Endometrial microvascular endothelial cells (primary cell): ENCODE results near the gene FAM114A2. TPM values are rescaled to one million over a fixed set of nuclear protein-coding genes. Genes with fewer than 3 reads are reported as not detected.

Experiments
- in situ Hi-C: cut with HindIII; loops from 2 replicates; pipeline ENCODE4 v1.10.0; 2017; ENCODE audit warnings: low sequenced_read_pairs, low pct_unique_long_range_greater_than_20kb; ENCODE audit errors: inconsistent ontology term
- total RNA-seq: library from RNA; depleted of rRNA; stranded (reverse); fragments of >200 nt; gene quantifications from one replicate; pipeline ENCODE4 v1.2.3, GENCODE V29; 2015; ENCODE audit errors: inconsistent ontology term

Gene FAM114A2
- total RNA-seq, 1 donor from 2014 or later: 11.9 TPM

DNA sequence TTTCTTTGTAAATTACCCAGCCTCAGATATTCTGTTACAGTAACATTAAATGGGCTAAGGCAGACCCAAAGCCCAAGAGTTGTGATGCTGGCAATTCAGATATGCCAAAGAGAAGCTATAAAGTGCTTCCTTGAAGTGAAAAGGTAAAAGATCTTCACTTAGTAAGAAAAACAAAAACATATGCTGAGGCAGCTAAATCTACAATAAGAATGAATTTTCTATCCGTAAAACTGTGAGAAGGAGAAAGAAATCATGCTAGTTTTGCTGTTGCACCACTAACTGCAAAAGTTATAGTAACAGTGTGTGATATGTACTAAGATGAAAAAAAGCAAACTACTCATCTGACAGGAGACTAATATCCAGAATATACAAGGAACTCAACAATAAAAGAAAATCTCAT lies 39.9 kb downstream of the FAM114A2 start:
- in situ Hi-C loops: no loop called here

DNA sequence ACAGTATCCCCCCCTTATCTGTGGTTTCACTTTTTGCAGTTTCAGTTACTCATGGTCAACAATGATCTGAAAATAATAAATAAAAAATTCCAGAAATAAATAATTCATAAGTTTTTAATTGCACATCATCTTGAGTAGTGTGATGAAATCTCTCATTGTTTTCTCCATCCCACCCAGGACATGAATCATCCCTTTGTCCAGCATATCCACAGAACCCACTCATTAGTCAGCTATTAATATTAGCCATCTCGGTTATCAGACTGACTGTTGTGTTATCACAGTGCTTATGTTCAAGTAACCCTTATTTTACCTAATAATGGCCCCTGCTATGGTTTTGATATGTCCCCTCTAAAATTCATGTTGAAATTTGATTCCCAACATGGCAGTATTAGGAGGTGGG lies 40.7 kb downstream of the FAM114A2 start:
- in situ Hi-C loops: no loop called here

- in situ Hi-C loops: no loop called here
These were observed 47.5 kb downstream of the FAM114A2 start for GRCh38 chr5:153991168-153991567.

GRCh38 chr5:153988510-153988909 lies 50.2 kb downstream of the FAM114A2 start:
- in situ Hi-C loops: no loop called here

DNA sequence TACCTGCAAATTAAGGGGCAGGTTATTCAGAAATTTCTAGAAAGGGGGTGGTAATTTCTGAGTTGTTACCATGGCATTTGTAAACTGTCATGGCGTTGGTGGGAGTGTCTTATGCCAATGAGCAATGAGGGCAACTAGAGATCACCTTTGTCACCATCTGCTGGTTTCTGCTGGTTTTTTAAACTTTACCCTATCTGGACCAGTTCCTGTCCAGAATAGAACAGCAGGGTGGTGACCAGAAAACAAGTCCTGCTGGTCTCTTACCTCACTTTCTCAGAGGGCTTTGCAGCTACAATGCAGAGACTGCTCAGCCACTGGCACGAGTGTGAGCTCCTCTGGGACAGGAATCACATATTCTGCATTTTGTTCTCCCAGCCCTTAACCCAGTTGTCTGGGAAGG lies 51.4 kb downstream of the FAM114A2 start:
- in situ Hi-C loops: no loop called here

DNA sequence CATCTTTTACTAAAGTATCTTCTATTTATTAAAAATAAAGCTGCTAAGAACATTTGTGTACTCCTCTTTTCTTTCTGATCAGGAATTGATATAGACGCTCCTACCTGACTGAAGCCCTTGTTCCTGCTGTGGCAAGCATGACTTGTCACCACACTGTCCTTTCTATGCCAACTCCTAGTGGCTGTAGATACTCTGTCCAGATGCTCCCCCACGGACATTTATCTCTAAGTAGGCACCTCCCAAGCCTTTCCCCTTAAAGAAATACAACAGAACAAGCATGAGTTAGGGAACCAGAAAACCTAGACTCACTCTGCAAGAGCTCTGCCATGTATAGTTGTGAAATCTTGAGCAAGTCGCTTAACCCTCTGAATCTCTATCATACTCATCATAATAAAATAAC lies 53.2 kb downstream of the FAM114A2 start:
- in situ Hi-C loops: no loop called here

DNA sequence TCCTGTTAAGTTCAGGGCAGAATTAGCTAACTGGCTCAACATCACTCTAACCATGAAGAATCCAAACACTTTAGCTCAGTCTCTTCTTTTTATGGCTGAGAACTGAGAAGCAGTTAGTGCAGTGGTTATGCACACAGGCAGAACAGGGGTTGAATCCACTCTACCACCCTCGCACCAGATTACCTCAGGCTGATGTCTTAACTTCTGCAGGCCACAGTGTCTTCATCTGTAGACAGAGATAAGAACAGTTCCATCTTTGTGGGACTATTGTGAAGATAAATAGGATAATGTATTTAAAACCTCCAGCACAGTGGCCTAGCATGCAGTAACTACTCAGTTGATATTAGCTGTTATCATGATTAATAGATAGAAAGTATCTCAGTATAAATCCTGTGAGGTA lies 54.8 kb downstream of the FAM114A2 start:
- in situ Hi-C loops: no loop called here

GRCh38 chr5:153981905-153982605 lies 56.7 kb downstream of the FAM114A2 start:
- in situ Hi-C loops: no loop called here

GRCh38 chr5:153979028-153979783 lies 59.5 kb downstream of the FAM114A2 start:
- in situ Hi-C loops: no loop called here

- in situ Hi-C loops: no loop called here
These were observed 63.9 kb downstream of the FAM114A2 start for GRCh38 chr5:153974813-153975163.

- in situ Hi-C loops: no loop called here
These were observed 64.4 kb downstream of the FAM114A2 start for GRCh38 chr5:153974131-153974812.

- in situ Hi-C loops: no loop called here
These were observed 66.5 kb downstream of the FAM114A2 start for GRCh38 chr5:153972240-153972639.

DNA sequence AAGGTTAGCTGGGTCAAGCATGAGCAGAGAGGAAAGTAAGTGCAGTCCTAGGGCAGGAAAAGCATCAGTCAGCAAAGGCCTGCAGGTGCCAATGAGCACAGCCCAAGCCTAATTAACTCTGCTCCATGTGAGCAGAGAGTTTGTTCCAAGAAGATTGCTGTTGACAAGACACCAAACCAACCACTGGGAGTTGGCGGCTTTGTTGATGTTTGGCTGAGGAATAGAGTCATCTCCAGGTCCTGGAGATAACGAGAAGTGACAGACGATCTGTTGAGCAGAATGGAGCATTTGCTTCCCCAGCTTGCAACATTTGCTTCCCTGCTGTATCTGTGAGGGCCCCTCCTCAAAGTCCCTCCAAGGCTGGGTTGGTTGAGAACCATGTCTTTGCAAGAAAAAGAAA lies 68.2 kb downstream of the FAM114A2 start:
- in situ Hi-C loops: no loop called here

DNA sequence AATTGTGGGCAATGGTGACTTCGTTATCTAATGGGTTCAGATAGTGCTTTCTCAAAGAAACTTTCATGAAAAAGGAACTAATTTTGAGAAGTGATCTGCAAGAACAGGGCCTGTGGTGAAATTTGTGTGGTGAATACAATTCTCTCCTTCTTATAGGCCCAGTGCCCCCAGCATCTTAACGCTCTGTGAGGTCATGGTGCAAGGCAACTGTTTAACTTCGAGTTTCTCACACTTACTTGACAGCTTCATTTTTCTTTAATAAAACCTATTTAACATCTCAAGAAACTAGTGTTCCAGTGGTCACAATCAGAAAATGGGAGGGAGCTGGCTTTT lies 69.2 kb downstream of the FAM114A2 start:
- in situ Hi-C loops: no loop called here

DNA sequence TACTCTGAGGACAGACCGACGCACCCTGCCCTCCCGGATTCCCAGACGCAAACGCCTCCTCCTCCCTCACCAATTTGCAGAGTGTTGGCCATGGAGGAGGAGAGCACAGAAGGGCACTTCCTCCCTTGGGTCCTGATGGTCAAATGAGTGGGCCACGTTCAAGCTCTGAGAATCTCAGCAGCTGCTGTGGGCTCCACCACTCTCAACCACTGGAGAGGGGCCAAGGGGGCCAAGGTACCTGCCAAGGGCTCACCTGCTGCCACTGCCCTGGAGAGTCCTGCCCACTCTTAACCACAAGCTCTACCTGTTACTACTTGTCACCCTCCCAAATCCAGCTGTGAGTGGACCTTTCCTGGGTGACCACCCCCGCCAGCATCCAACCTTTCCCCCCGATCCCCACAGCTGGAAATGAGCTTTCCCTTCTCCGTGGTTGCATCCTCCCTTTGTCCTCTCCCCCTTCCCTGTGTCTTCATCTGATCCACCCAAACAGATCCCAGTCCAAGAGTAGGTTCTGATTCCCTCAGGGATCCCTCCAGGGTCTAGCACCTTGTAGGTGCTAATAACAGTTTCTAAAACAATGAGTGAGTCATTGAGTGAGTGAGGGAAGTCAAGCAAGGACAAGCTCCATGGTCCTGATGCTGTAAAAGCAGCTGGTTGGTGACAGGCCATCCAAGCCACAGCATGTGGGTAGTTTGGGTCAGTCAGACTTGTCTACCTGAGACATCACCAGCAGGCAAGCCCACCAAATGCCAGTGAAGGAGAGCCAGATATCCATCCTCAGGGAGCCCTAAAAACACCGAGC lies 69.7 kb downstream of the FAM114A2 start:
- in situ Hi-C loops: no loop called here

DNA sequence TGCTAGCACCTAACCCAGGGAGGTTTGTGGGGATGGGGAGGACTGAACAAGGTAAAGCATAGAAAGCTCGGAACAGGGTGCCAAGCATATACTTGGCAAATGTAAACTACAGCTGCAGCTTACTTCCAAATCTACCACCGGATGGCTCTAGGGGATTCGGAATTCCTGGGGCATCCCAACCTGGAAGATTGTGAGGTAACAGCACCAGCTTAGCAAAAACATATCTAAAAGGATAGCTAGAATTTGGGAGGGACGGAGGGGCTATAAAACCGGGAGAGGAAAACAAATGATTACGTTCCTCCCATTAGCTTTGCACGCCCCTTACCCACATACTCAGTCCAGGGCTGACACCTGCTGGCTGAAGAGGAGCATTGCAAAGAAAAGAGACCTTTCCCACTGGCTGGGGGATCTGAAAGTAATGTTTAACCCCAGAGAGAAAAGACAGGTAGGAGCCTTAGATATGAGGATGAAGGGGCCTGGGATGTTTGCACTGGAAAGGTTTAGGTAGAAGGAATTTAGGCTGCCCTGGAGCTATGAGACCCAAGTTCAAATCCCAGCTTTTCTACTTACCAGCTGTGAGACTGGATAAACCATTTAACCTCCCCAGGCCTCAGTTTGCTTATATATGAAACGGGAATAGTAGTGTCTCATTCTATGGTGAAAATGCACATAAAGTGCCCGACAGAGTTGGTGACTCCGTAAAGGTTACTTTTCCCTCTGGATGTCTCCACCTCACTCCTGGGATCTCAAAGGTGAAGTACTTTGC lies 73.6 kb downstream of the FAM114A2 start:
- in situ Hi-C loops: no loop called here

DNA sequence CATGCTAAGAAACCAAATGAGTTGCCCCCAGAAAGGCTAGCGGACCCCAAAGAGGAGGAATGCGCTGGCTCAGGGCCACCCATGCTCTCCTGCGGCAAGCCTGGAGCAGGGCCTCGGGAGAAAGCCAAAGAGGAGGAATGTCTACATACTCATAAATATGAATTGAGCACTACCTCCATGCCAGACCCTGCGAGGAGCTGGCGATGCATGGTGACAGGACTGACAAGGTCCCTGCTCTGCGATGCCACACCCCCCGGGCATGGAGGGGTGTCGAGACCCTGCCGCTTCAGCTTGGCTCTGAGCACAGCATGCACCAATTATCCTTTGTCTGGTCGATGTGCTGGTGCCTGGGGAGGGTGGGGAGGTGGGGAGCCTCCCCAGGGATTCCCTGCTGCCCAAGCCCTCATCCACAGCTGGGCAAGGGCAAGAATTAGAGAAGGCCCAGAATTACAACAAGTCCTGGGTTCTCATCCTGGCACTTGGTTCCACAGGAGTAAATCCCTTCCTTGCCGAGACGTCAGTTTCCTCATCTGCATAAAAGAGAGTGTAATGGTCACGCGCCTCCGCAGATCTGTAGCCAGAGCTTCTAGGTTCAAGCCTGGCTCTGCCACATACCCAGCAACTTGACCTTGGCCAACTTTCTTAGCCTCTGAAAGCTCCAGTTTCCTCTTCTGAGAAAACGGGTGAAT lies 74.4 kb downstream of the FAM114A2 start:
- in situ Hi-C loops: no loop called here
